GM23338 (cell line): ENCODE measurements around the gene C16orf78. TPM values are rescaled to one million over a fixed set of nuclear protein-coding genes. Genes with fewer than 3 reads are reported as not detected.
A peak's percentile ranks its signal among the peaks of the same experiment; 100 is the strongest.

Source experiments
- ATAC-seq: fragments of 200-7000 bp; cut with Tn5 transposase; 3 replicates; pipeline ENCODE4 v1.9.1; 2020
- DNase-seq: peaks from one replicate; pipeline ENCODE4 v3.0.0-alpha.2; 2015; ENCODE audit warnings: low spot score
- H2AFZ ChIP-seq: fragments of 200-600 bp; sonication (generic); 2 replicates; pipeline ENCODE4 v1.8.0; 2016; ENCODE audit warnings: antibody characterized with exemption, mild to moderate bottlenecking, moderate library complexity
- H3F3A ChIP-seq: fragments of 200-600 bp; sonication (generic); replicated peaks from 2 replicates; pipeline ENCODE4 v1.8.0; 2017; ENCODE audit warnings: antibody characterized with exemption, mixed run types, low read depth
- H3K27ac ChIP-seq: fragments of 200-600 bp; sonication (generic); 2 replicates; pipeline ENCODE4 v1.6.1; 2016; ENCODE audit warnings: low read depth
- H3K27me3 ChIP-seq: fragments of 200-600 bp; sonication (generic); 2 replicates; pipeline ENCODE4 v1.8.0; 2016; ENCODE audit warnings: mild to moderate bottlenecking, mixed run types, moderate library complexity; ENCODE audit not compliant: insufficient read depth
- H3K36me3 ChIP-seq: fragments of 200-600 bp; sonication (generic); 2 replicates; pipeline ENCODE4 v1.8.0; 2016; ENCODE audit warnings: mild to moderate bottlenecking; ENCODE audit not compliant: insufficient read depth
- H3K4me1 ChIP-seq: fragments of 200-600 bp; sonication (generic); 2 replicates; pipeline ENCODE4 v1.8.0; 2016; ENCODE audit warnings: mild to moderate bottlenecking, moderate library complexity; ENCODE audit not compliant: insufficient read depth
- H3K4me2 ChIP-seq: fragments of 200-600 bp; sonication (generic); 2 replicates; pipeline ENCODE4 v1.7.1; 2017; ENCODE audit warnings: mixed run types
- H3K4me3 ChIP-seq: fragments of 200-600 bp; sonication (generic); 2 replicates; pipeline ENCODE4 v1.6.1; 2016; ENCODE audit warnings: mixed run types
- H3K79me2 ChIP-seq: fragments of 200-600 bp; sonication (generic); replicated peaks from 2 replicates; pipeline ENCODE4 v1.8.0; 2017; ENCODE audit warnings: mild to moderate bottlenecking; ENCODE audit not compliant: insufficient read depth
- H3K9me2 ChIP-seq: fragments of 200-600 bp; sonication (generic); 2 replicates; pipeline ENCODE4 v1.8.0; 2017; ENCODE audit not compliant: insufficient read depth
- H4K20me1 ChIP-seq: fragments of 200-600 bp; sonication (generic); replicated peaks from 2 replicates; pipeline ENCODE4 v1.8.0; 2017; ENCODE audit warnings: mild to moderate bottlenecking; ENCODE audit not compliant: insufficient read depth
- H3K27ac Mint-ChIP-seq: 2 replicates; pipeline ENCODE4 v1.8.0; 2020; ENCODE audit warnings: inconsistent platforms, mild to moderate bottlenecking, moderate library complexity, mixed read lengths
- H3K27me3 Mint-ChIP-seq: 3 replicates; pipeline ENCODE4 v1.8.0; 2022; ENCODE audit warnings: low read depth, mild to moderate bottlenecking, moderate library complexity, mixed read lengths, inconsistent platforms; ENCODE audit not compliant: insufficient read depth, poor library complexity
- H3K36me3 Mint-ChIP-seq: 3 replicates; pipeline ENCODE4 v1.8.0; 2021; ENCODE audit warnings: low read depth, mild to moderate bottlenecking, inconsistent platforms, moderate library complexity, mixed read lengths
- H3K4me1 Mint-ChIP-seq: 3 replicates; pipeline ENCODE4 v1.8.0; 2020; ENCODE audit warnings: mild to moderate bottlenecking, inconsistent platforms, mixed read lengths
- H3K4me3 Mint-ChIP-seq: 3 replicates; pipeline ENCODE4 v1.8.0; 2021; ENCODE audit warnings: moderate library complexity, mild to moderate bottlenecking, inconsistent platforms, mixed read lengths
- H3K9me3 Mint-ChIP-seq: 3 replicates; pipeline ENCODE4 v1.8.0; 2020; ENCODE audit warnings: moderate library complexity, mild to moderate bottlenecking, inconsistent platforms, mixed read lengths
- CREB1 ChIP-seq: fragments of 250-450 bp; sonication (Bioruptor Pico); IDR thresholded peaks from 2 replicates; pipeline ENCODE4 v1.5.0; 2020; ENCODE audit warnings: low read depth, mild to moderate bottlenecking, moderate library complexity
- CTCF ChIP-seq, 2 experiments: fragments of 200-600 bp in 1 of 2; sonication (generic) in 1 of 2; conservative IDR thresholded peaks; 2 replicates each; pipeline versions ENCODE4 v1.5.1 to v1.6.1; 2016 to 2017; ENCODE audit warnings: antibody characterized with exemption in 2 of 2, low read depth in 2 of 2, mild to moderate bottlenecking in 2 of 2, moderate library complexity in 1 of 2
- EZH2phosphoT487 ChIP-seq: fragments of 200-600 bp; sonication (generic); IDR thresholded peaks from one replicate; pipeline ENCODE4 v1.8.1; 2018; ENCODE audit warnings: antibody characterized with exemption; ENCODE audit not compliant: unreplicated experiment
- NANOG ChIP-seq: IDR thresholded peaks from 2 replicates; pipeline ENCODE4 v1.6.1; 2016; ENCODE audit warnings: antibody characterized with exemption, borderline replicate concordance
- REST ChIP-seq: IDR thresholded peaks from one replicate; pipeline ENCODE4 v1.6.1; 2018; ENCODE audit warnings: antibody characterized with exemption; ENCODE audit not compliant: unreplicated experiment
- ZNF114 ChIP-seq: fragments of 250-450 bp; sonication (Bioruptor Pico); IDR thresholded peaks from 2 replicates; pipeline ENCODE4 v1.5.0; 2020; ENCODE audit warnings: mild to moderate bottlenecking, moderate library complexity
- ZNF462 ChIP-seq: fragments of 250-450 bp; sonication (Bioruptor Pico); IDR thresholded peaks from 2 replicates; pipeline ENCODE4 v1.5.0; 2020; ENCODE audit warnings: mild to moderate bottlenecking, moderate library complexity
- polyA plus RNA-seq: library from polyadenylated mRNA; unstranded; fragments of >200 nt; fragmentation: Nextera tagmentation; extraction: Ambion mirVana; gene quantifications from 2 replicates; pipeline ENCODE4 v1.2.1, GENCODE V29; 2016
- total RNA-seq: library from RNA; depleted of rRNA; stranded (reverse); fragments of >200 nt; shearing (Covaris generic); gene quantifications from 2 replicates; pipeline ENCODE4 v1.2.3, GENCODE V29; 2014

The C16orf78 gene
- total and polyA plus RNA-seq, 2 experiments from 2014 or later, result not detected

- TF ChIP-seq ZNF462 (CRISPR knock-in tag), result no peak
- no peak for TF ChIP-seq CREB1 (CRISPR knock-in tag)
Measured at GRCh38 chr16:49419006-49419405, 45.4 kb downstream of the C16orf78 start (continued).

- ATAC-seq, result peak; percentile 42
- no peaks in the 10 kb centered on the region for H3K79me2 ChIP-seq
- no peak overlapping the region for H3K4me3 Mint-ChIP-seq
Measured at GRCh38 chr16:49419862-49420261, 46.3 kb downstream of the C16orf78 start.

More at GRCh38 chr16:49419862-49420261, 46.3 kb downstream of the C16orf78 start:
- Histone ChIP-seq H3K27me3 (no peaks in the 10 kb centered on the region), H3K4me1 (no peaks in the 10 kb centered on the region), H2AFZ (no peak overlapping the region), H3K4me3 (no peak overlapping the region), H3K9me2 (no peaks in the 10 kb centered on the region), H3K36me3 (no peaks in the 10 kb centered on the region), H3K4me2 (no peak overlapping the region), H3K27ac (no peak overlapping the region), H3F3A (no peaks in the 10 kb centered on the region), H4K20me1 (no peaks in the 10 kb centered on the region)
- Mint-ChIP-seq H3K27me3 (no peaks in the 10 kb centered on the region), H3K36me3 (no peaks in the 10 kb centered on the region), H3K27ac (no peak overlapping the region), H3K4me1 (no peaks in the 10 kb centered on the region; the same call in 2 of the 3 replicates), H3K9me3 (no peaks in the 10 kb centered on the region)
- TF ChIP-seq ZNF114 (CRISPR knock-in tag) (no peak), EZH2phosphoT487 (no peak), NANOG (no peak), CTCF (conservative IDR thresholded peaks at IDR 0.05; ENCODE audit: low read depth in 2 of 2) (0 out of 4 replicates have a peak, but pooled peaks of 1 of the 2 experiments have one; percentile 16), REST (no peak)
- no peak for DNase-seq
